ENCODE data around the gene GRIN1.

GRIN1 gene

GRCh38 chr9:137168573-137168903 lies 29.6 kb downstream of the GRIN1 start:
- DNase-seq (ENCODE audit: insufficient read length, low spot score), result no peak
- FAIRE-seq, result no peak

GRCh38 chr9:137168904-137169856 lies 30.2 kb downstream of the GRIN1 start:
- TF ChIP-seq POU2F2 (IDR thresholded peaks at IDR 0.05; ENCODE audit: low read depth, low read length) (no peak), SPI1 (IDR thresholded peaks at IDR 0.05; ENCODE audit: low read depth, low read length) (no peak), PAX5 (IDR thresholded peaks at IDR 0.05; ENCODE audit: insufficient read depth, low read length, severe bottlenecking) (no peak), POLR2AphosphoS5 (IDR thresholded peaks at IDR 0.05; ENCODE audit: low read depth, low read length) (no peak), TAF1 (IDR thresholded peaks at IDR 0.05; ENCODE audit: low read depth, low read length) (no peak), POLR2A (IDR thresholded peaks at IDR 0.05; ENCODE audit: low read depth, low read length) (no peak)
- DNase-seq (ENCODE audit: insufficient read length, low spot score), result peak; percentile 69
- peak; percentile 90 for FAIRE-seq

More at GRCh38 chr9:137168573-137168903, 29.6 kb downstream of the GRIN1 start:
- TF ChIP-seq POLR2AphosphoS5 (IDR thresholded peaks at IDR 0.05; ENCODE audit: low read depth, low read length), result no peak

- TF ChIP-seq POU2F2 (IDR thresholded peaks at IDR 0.05; ENCODE audit: low read depth, low read length) (no peak), POLR2A (IDR thresholded peaks at IDR 0.05; ENCODE audit: low read depth, low read length) (no peak), TAF1 (IDR thresholded peaks at IDR 0.05; ENCODE audit: low read depth, low read length) (no peak), PAX5 (IDR thresholded peaks at IDR 0.05; ENCODE audit: insufficient read depth, low read length, severe bottlenecking) (no peak), POLR2AphosphoS5 (IDR thresholded peaks at IDR 0.05; ENCODE audit: low read depth, low read length) (no peak), SPI1 (IDR thresholded peaks at IDR 0.05; ENCODE audit: low read depth, low read length) (no peak)
- DNase-seq (ENCODE audit: insufficient read length, low spot score), result no peak
Measured at GRCh38 chr9:137169896-137170358, 31.0 kb downstream of the GRIN1 start, which contains the start of gene LRRC26. Gene LRRC26 (minus strand): TSS chr9:137170051. CDS start chr9:137169943, 108 bp downstream.

GRCh38 chr9:137170486-137171148 lies 31.7 kb downstream of the GRIN1 start:
- FAIRE-seq, result no peak
- no peak for TF ChIP-seq SPI1 (IDR thresholded peaks at IDR 0.05; ENCODE audit: low read depth, low read length)
- no peak for TF ChIP-seq POU2F2 (IDR thresholded peaks at IDR 0.05; ENCODE audit: low read depth, low read length)
- no peak for TF ChIP-seq TAF1 (IDR thresholded peaks at IDR 0.05; ENCODE audit: low read depth, low read length)
- no peak for TF ChIP-seq POLR2A (IDR thresholded peaks at IDR 0.05; ENCODE audit: low read depth, low read length)
- TF ChIP-seq POLR2AphosphoS5 (IDR thresholded peaks at IDR 0.05; ENCODE audit: low read depth, low read length), result no peak
- no peak for TF ChIP-seq PAX5 (IDR thresholded peaks at IDR 0.05; ENCODE audit: insufficient read depth, low read length, severe bottlenecking)
- no peak for DNase-seq (ENCODE audit: insufficient read length, low spot score)

More at GRCh38 chr9:137169896-137170358, 31.0 kb downstream of the GRIN1 start, which contains the start of gene LRRC26:
- FAIRE-seq, result no peak

- DNase-seq (ENCODE audit: insufficient read length, low spot score), result no peak
- no peak for FAIRE-seq
- TF ChIP-seq TAF1 (IDR thresholded peaks at IDR 0.05; ENCODE audit: low read depth, low read length) (no peak), POLR2AphosphoS5 (IDR thresholded peaks at IDR 0.05; ENCODE audit: low read depth, low read length) (no peak), PAX5 (IDR thresholded peaks at IDR 0.05; ENCODE audit: insufficient read depth, low read length, severe bottlenecking) (no peak), POLR2A (IDR thresholded peaks at IDR 0.05; ENCODE audit: low read depth, low read length) (no peak), POU2F2 (IDR thresholded peaks at IDR 0.05; ENCODE audit: low read depth, low read length) (no peak), SPI1 (IDR thresholded peaks at IDR 0.05; ENCODE audit: low read depth, low read length) (no peak)
Measured at GRCh38 chr9:137171149-137171900, 32.4 kb downstream of the GRIN1 start.

- peak; percentile 28 for FAIRE-seq
- TF ChIP-seq POU2F2 (IDR thresholded peaks at IDR 0.05; ENCODE audit: low read depth, low read length) (no peak), TAF1 (IDR thresholded peaks at IDR 0.05; ENCODE audit: low read depth, low read length) (no peak)
- no peak for DNase-seq (ENCODE audit: insufficient read length, low spot score)
Measured at GRCh38 chr9:137172901-137173795, 34.2 kb downstream of the GRIN1 start.

GRCh38 chr9:137173796-137174664 lies 35.1 kb downstream of the GRIN1 start:
- FAIRE-seq (no peak), DNase-seq (ENCODE audit: insufficient read length, low spot score) (no peak)
- no peak for TF ChIP-seq POU2F2 (IDR thresholded peaks at IDR 0.05; ENCODE audit: low read depth, low read length)

- TF ChIP-seq TAF1 (IDR thresholded peaks at IDR 0.05; ENCODE audit: low read depth, low read length), result no peak
- no peak for TF ChIP-seq POLR2AphosphoS5 (IDR thresholded peaks at IDR 0.05; ENCODE audit: low read depth, low read length)
- no peak for TF ChIP-seq POU2F2 (IDR thresholded peaks at IDR 0.05; ENCODE audit: low read depth, low read length)
- no peak for TF ChIP-seq POLR2A (IDR thresholded peaks at IDR 0.05; ENCODE audit: low read depth, low read length)
- no peak for TF ChIP-seq SPI1 (IDR thresholded peaks at IDR 0.05; ENCODE audit: low read depth, low read length)
- DNase-seq (ENCODE audit: insufficient read length, low spot score) (no peak), FAIRE-seq (no peak)
Measured at GRCh38 chr9:137174722-137175293, 35.9 kb downstream of the GRIN1 start.
